Measurements from ENCODE around the gene ZCCHC14.
"Not testable (repeated sequence)": the region's sequence is repeated elsewhere in the genome, so short reads cannot be mapped to it uniquely, and the experiment has no call there.

The ZCCHC14 gene

DNA sequence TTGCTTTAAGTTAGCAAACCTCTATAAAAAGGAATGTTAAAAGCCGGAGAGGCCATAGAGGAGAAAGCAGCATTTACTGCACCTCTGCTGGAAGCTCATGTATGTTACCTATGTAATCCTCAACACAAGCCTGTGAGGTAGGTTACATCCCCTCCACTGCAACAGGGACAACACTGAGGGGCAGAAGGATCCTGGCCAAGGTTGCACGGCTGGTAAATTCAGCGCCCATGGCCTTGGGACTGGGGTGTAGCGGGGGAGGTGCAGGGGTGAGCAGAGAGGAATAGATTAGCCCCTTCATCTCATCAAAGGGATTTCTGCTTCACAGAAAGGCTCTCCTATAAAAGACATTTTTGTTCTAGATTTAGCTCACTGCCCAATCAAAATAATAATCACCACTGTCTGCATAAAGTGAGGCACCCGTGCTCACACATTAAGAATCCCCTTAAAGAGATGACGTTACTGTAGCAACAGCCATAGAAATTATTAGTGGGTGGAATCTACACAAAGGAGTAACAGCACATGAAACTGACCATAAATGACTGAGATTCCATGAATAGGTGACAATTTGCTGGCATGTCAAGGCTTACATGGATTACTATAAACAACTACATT lies 3.3 kb downstream of the ZCCHC14 start:
- Histone ChIP-seq H3K4me1 (ENCODE audit: control insufficient read depth in 1 of 2, insufficient read depth in 1 of 2, low read depth in 1 of 2, low read length in 1 of 2) (peaks cover 22 to 34% of the 10 kb centered on the region in 2 experiments), H3K4me3 (ENCODE audit: low read depth in 1 of 2, low read length in 1 of 2) (no peak overlapping the region), H3K27me3 (peaks cover 46% of the 10 kb centered on the region), H3K27ac (no peak overlapping the region), H3K36me3 (no peaks in the 10 kb centered on the region), H3K9me3 (no peaks in the 10 kb centered on the region)
- TF ChIP-seq, protein P1, sequence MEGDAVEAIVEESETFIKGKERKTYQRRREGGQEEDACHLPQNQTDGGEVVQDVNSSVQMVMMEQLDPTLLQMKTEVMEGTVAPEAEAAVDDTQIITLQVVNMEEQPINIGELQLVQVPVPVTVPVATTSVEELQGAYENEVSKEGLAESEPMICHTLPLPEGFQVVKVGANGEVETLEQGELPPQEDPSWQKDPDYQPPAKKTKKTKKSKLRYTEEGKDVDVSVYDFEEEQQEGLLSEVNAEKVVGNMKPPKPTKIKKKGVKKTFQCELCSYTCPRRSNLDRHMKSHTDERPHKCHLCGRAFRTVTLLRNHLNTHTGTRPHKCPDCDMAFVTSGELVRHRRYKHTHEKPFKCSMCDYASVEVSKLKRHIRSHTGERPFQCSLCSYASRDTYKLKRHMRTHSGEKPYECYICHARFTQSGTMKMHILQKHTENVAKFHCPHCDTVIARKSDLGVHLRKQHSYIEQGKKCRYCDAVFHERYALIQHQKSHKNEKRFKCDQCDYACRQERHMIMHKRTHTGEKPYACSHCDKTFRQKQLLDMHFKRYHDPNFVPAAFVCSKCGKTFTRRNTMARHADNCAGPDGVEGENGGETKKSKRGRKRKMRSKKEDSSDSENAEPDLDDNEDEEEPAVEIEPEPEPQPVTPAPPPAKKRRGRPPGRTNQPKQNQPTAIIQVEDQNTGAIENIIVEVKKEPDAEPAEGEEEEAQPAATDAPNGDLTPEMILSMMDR (IDR thresholded peaks at IDR 0.05), result no peak

DNA sequence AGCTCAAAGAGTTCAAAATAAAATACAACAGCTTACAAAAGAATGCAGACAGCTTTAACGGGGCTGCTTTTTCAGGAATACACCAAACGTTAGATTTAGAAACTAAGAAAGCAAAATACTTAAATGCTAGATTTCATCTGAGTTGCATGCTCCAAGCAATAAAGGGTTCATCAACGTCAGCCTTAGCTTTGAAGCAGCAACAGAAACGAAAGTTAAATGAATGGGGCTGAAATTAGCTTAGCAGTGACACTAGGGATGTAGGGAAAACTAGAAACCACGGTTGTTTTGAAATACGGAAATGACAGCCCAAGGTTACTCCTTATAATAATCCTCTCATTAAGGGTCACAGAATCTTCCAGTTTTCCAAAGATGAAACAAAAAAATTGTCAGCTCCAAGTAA lies 3.9 kb downstream of the ZCCHC14 start:
- H3K27ac ChIP-seq; H3K4me3 ChIP-seq (ENCODE audit: low read depth in 1 of 2, low read length in 1 of 2); H3K36me3 ChIP-seq; H3K9me3 ChIP-seq: not testable (repeated sequence)
- Histone ChIP-seq H3K4me1 (ENCODE audit: control insufficient read depth in 1 of 2, insufficient read depth in 1 of 2, low read depth in 1 of 2, low read length in 1 of 2) (peaks cover 22 to 34% of the 10 kb centered on the region in 2 experiments), H3K27me3 (peaks cover 40% of the 10 kb centered on the region)

DNA sequence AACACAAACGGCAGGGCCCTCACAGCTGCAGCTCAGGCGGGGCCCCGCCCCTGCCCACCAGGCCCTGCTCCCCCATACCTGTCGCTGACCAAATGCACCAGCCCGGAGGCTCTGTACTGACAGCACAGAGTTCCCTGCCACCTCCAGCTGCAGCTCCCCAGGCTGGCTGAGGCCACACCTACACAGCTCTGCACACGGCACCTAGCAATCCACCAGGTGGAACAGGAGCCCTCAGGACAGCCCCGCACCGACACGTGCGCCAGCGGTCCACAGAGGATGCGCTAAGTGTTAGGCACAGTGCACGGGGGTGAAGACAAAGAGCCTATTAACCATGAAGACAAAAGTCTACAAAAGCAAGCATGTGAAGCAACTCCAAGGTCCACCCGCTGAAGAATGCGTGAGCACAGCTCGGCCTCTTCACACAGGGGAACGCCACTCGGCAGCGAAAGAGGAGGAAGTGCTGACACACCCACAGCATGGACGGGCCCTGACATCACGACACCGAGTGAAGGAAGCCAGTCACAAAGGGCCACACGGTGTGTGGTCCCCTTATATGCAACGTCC lies 5.4 kb downstream of the ZCCHC14 start:
- H3K27ac ChIP-seq, result no peak overlapping the region
- peaks cover 29% of the 10 kb centered on the region for H3K27me3 ChIP-seq
- peaks cover 16 to 27% of the 10 kb centered on the region in 2 experiments for H3K4me1 ChIP-seq (ENCODE audit: control insufficient read depth in 1 of 2, insufficient read depth in 1 of 2, low read depth in 1 of 2, low read length in 1 of 2)
- no peaks in the 10 kb centered on the region for H3K36me3 ChIP-seq
- H3K9me3 ChIP-seq, result no peaks in the 10 kb centered on the region
- TF ChIP-seq, protein P1 (IDR thresholded peaks at IDR 0.05), result no peak
- no peak overlapping the region for H3K4me3 ChIP-seq (ENCODE audit: low read depth in 1 of 2, low read length in 1 of 2)

DNA sequence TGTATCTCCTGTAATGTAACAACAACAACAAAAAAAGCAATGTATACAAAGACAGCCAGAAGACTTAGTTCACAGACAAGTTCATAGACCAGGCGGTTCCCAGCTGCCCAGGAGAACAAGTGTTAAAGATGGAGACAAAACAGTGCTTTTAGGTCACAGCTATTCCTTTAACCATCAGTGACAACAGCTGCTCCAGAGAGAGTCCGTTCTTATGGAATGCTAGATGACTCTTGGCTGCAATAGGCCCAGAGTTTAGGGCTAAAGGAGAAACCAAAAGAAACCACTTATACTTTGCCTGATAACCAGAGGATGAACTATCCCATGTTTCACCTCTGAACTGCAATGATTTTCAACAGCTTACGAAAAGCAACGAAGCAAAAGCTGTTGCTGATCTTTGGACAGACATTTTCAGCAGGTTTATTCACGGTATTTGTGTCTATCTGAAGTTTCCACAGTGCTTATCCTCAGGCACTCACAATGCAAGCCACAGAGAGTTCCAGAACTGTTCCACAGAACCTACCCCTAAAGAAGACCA lies 6.0 kb downstream of the ZCCHC14 start:
- H3K36me3 ChIP-seq, result no peaks in the 10 kb centered on the region
- H3K9me3 ChIP-seq, result no peaks in the 10 kb centered on the region
- H3K27me3 ChIP-seq, result peaks cover 27% of the 10 kb centered on the region
- TF ChIP-seq, protein P1 (IDR thresholded peaks at IDR 0.05), result no peak
- H3K4me3 ChIP-seq (ENCODE audit: low read depth in 1 of 2, low read length in 1 of 2), result no peak overlapping the region
- no peak overlapping the region for H3K27ac ChIP-seq
- peaks cover 14 to 25% of the 10 kb centered on the region in 2 experiments for H3K4me1 ChIP-seq (ENCODE audit: control insufficient read depth in 1 of 2, insufficient read depth in 1 of 2, low read depth in 1 of 2, low read length in 1 of 2)

DNA sequence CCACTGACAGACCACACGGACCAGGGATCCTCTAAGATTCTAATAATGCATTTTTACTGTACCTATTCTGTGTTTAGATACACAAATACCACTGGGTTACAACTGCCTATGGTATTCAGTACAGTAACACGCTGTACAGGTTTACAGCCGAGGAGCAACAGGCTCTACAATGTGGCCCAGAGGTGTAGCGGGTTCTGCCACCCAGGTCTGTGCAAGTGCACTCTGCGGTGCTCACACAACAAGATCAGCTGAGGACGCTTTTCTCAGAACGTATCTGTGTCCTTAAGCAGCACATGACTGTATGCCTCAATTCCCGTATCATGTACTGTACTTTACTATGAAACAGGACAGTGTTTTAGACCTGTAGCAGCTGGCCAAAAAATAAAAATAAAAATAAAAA lies 6.5 kb downstream of the ZCCHC14 start:
- Histone ChIP-seq H3K4me1 (ENCODE audit: control insufficient read depth in 1 of 2, insufficient read depth in 1 of 2, low read depth in 1 of 2, low read length in 1 of 2) (peaks cover 9 to 20% of the 10 kb centered on the region in 2 experiments), H3K4me3 (ENCODE audit: low read depth in 1 of 2, low read length in 1 of 2) (no peak overlapping the region)

DNA sequence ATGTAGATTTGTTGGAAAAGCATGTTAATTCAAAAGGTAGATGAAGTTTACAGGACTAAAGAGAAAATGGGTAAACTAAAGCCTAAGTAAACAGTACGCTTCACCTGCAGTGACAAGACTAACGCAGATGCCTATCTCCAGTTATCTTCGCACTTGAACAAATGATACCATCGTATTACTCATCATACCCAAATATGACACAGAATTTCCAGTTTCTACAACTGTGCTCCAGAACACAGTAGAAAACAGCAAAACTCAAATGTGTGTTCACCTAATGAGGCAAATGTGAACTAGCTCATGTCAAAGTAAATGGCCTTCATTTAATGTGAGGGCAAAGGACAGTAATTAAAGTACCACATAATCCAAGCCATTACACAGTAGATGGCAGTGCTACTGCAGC lies 7.0 kb downstream of the ZCCHC14 start:
- not testable (repeated sequence) for H3K27ac ChIP-seq; H3K4me3 ChIP-seq (ENCODE audit: low read depth in 1 of 2, low read length in 1 of 2); H3K9me3 ChIP-seq; H3K36me3 ChIP-seq
- peaks cover 17% of the 10 kb centered on the region for H3K27me3 ChIP-seq
- H3K4me1 ChIP-seq (ENCODE audit: control insufficient read depth in 1 of 2, insufficient read depth in 1 of 2, low read depth in 1 of 2, low read length in 1 of 2), result peaks cover 4 to 15% of the 10 kb centered on the region in 2 experiments

More for the DNA sequence above, 6.5 kb downstream of the ZCCHC14 start:
- Histone ChIP-seq H3K27ac (no peak overlapping the region), H3K36me3 (no peaks in the 10 kb centered on the region), H3K9me3 (no peaks in the 10 kb centered on the region), H3K27me3 (peaks cover 22% of the 10 kb centered on the region)
- TF ChIP-seq, protein P1 (IDR thresholded peaks at IDR 0.05), result no peak

Measured in neutrophil (primary cell).